Brain pericyte (primary cell): ENCODE results near the gene CDH12.
"Not testable (repeated sequence)": the region's sequence is repeated elsewhere in the genome, so short reads cannot be mapped to it uniquely, and the experiment has no call there.

Experiments
- DNase-seq: peaks from one replicate; pipeline ENCODE4 v3.0.0-alpha.2; 2012; ENCODE audit warnings: low read depth, low spot score

CDH12 gene

DNA sequence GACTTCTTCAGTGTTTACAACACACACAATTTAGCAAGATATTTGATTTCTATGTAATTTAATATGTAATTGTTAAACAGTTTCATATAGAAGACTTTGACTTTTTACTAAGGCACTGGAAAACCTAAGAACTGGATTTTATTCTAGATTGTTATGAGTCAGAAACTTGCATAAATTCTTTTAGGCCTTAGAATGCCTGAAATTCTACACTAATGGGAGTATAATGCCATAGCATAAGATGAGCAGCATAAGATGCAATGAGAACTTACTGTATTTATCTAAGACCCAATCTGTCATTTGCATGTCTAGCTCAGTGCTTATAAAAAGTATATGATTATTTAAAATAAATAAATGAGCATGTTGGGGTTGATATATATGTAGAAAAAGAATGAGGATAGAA is 285.2 kb downstream of the CDH12 start:
- no peak for DNase-seq

DNA sequence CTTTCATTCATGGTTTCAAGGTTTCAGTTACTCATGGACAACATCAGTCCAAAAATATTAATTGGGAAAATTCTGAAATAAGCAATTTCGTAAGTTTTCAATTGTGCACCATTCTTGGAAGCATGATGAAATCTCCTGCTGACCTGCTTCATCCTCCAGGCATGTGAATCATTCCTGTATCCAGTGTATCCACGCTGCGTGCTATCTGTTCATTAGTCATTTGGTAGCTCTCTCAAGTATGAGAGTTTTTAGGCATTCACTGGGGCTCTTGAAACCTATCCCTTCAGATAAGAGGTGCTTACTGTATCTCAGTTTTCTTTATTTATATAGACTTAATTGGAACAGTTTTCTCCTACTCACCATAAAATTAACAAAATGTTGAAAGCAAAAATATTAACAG is 293.0 kb downstream of the CDH12 start:
- no peak for DNase-seq

DNA sequence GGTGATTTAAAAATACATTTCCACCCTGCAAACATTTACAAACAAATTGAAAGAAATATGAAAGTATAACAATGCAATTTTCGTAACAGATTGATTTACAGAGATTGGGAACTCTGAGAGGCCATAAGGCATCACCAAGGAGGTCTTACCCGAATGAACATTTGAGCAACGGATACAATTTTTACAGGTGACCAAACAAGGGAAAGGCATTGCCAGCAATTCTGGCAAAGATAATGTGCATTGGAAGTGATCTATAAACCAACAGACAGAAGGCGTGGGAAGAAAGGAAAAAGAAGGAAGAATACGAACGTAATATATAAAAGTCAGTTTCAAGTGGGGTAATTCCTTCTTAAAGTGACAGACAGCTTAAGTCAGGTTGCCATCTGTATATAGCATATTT is 295.9 kb downstream of the CDH12 start:
- DNase-seq = no peak

DNA sequence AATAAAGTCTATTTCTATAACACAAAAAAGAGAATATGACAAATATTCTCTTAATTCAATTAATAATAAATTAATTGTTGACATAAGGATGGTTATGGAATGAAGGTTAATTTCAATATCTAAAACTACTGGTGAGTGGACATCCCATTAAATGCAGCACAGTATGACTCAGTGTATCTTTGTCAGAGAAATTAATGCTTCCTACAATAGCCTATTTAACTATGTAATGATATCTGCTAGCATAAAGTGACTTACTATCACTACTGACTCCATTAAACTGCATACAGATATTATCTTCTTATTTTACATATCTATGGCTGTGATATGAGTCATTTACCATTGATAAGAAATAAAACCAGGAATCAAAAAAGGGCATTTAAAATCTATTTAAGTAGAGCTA is 298.7 kb downstream of the CDH12 start:
- DNase-seq = no peak

DNA sequence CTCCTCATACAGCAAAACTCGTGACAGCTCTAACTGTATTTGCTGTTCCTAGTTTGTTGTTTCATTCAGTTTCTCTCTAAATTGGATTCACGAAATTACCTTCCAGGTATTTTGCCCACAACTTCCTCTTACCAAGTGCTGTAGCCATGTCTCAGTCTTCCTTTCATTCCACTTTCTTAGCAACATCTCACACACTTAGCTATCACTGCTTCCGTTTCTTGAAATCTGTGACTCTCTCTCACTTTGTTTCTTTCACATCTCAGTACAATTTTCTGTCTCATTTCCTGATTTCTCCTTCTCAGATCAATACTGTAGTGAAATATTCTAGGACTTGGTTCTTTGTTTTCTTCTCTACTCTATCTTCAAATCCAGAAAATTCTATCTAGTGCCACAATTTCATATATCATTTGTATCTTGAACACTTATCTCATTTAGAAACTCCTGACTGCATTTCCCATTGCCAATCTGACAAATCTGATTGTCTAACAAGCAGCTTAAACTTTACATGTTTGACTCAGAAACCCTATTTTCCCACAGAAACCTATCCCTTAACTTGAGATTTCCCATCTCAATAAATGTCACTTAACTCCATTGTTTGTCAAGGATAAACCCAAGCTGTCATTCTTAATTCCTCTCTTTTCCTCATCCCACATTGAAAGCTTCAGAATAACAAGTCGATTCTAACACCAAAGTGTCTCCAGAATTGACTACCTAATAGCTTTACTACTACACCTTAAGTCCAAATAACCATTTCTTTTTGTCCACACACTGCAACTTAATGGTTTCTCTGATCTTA is 303.1 kb downstream of the CDH12 start:
- no peak for DNase-seq

DNA sequence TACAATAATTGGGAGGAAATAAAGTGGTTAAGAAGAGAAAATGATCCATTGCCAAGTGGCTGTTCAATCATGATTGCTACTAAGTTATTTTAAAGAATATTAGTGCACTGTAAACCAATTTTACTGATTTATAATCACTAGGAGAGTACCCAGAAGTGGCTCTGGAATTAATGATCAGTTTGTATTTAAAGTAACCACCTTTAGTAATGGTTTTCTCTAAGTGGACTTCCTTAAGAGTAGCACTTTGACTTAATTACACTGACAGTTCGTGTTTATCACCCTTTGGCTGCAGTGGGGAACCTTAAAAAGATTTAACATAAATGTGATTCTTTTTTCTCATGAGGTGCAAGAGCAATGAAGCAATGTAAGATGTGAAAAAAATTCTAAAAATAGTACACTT is 310.8 kb downstream of the CDH12 start:
- no peak for DNase-seq

DNA sequence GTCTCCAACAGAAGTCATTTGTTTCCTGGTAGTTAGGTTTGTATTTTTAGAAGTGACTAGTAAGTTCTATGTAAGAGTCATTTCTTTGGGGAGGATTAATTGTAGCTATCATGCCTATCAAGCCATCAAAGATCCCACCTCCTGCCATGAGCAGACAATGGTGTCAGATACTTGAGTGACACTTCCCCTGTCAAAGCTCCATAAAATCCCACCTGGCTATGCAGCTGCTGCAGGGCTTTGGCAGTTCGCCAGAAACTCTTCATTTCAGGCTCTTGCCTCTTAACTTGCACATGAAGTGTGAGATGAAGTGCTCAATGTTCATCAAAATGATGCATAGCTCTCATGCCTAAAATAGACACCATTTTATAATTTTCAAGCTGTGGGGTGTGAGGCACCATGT is 312.1 kb downstream of the CDH12 start:
- DNase-seq = no peak

DNA sequence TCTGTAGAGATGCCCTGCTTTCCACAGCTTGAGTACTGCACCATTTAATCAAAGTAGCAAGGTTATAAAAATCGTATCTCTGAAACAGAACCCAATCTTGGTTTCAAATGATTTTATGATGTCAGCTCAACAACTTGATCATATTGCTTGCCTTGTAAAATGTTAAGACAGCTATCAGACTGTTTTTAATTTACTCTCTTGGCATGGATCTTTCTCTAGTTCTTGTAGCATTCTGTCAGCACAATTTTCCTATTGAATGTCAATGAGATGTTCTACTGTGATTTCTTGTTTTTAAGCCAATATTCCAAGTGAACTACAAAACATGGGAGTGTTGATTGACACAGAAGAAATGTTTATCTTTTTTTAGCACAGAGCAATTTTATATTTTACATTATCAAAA is 313.4 kb downstream of the CDH12 start:
- DNase-seq = no peak

DNA sequence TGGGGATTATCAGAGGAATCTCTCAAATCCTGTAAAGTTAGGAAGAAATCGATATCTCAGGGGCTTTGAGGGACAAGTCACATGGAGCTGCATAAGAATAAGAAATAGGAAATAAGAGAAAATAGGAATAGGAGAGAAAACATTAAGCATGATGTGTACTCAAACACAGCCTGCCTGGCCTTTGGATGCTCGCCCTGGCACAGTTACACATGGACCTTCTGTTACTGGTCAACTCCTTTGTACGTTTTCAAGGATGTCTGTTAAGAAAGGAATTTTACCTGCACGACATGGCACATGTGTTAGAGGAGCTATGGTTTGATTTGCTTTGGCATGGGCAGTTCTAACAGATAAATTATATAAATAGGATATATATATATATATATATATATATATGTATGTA is 321.2 kb downstream of the CDH12 start:
- DNase-seq = no peak

DNA sequence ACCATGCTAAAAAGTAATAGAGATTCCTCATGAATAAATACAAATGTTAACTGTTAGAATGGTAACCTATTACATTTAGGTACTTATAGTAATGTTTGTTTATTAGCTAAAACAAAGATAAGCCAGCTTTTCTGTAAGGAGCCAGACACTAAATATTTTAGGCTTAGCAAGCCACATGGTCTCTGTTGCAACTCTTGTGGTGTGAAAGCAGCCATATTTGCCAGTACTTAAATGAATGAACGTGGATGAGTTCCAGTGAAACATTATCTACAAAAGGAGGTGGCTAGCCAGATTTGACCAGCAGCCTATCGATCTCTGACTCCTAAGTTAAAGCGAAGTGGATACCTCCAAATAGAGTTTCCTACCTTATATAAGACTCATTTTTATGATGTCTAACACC is 331.6 kb downstream of the CDH12 start:
- DNase-seq = no peak

DNA sequence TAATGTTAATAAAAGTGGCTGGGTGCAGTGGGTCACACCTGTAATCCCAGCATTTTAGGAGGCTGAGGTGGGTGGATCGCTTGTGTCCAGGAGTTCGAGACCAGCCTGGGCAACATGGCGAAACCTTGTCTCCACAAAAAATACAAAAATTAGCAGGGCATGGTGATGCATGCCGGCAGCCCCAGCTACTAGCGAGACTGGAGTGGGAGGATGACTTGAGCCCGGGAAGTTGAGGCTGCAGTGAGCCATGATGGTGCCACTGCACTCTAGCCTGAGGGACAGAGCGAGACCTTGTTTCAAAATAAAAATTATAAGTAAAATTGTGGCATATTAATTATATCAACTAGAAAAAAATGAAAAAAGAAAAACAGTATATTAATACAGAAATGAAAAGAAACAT is 336.6 kb downstream of the CDH12 start:
- DNase-seq = not testable (repeated sequence)

DNA sequence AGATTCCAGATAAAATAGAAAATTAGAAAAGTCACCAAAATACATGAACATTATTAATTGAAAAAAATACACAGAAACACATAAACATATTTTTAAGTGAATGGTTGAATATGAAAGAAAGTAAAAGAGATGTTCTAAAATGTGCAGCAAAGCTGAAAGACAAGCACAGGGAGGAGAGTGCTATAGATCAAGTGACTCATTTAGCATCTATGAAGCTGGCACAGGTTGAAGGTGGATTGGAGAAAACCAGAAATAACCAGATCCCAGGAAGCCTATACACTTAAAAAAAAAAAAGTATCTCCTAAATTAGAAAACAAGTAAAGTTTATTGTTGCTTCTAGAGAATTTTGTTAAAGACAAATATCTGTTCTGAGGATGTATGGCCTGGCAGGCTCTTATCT is 338.9 kb downstream of the CDH12 start:
- DNase-seq = no peak

DNA sequence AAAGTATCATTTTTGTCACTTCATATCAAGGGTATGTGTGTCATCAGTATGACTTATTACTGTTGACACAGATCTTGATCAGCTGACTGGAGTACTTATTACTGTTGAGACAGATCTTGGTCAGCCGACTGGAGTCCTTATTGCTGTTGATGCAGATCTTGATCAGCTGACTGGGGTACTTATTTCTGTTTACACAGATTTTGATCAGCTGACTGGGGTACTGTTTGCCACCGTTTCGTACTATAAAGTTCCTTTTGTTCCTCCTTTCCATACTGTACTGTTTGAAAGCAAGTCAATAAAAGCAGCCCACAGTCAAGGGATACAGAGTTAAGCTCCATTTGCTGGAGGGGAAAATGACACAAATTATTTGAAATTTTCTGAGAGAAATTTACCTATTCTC is 347.3 kb downstream of the CDH12 start:
- DNase-seq = no peak

DNA sequence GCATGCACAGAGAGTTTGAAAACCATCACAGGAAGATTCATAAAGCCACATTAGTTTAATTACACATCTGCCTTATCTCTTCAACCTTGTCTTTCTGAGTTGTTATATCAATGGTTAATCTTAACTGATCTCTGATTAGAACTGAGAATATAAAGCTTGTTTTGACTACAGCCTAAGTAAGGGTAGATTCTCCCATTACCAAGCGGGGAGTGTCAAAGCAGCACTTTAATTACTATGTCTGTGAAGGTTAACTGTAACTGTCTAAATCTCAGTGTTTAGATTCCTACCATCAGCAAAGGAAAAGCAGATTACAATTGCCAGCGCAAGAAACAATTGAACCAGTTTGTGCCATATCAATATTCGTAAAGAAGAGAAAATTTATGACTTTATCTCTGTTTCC is 348.7 kb downstream of the CDH12 start:
- no peak for DNase-seq

DNA sequence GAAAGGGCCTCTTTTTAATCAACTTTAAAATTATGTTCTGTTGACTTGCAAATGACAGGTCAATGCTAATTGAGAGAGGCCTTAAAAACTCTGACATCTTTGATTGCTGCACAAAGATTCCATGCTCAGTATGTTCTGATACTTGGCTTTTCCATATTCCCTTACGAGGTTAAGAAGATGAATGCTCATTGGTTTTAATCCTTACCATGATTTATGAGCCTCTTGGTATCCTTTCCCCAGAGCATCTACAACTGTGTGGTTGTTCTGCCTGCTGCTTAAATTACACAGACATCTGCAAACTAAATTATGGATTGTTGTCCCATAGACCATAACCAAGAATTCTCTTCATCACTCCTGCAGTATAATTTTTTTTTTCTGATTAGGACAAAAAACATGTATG is 352.6 kb downstream of the CDH12 start:
- no peak for DNase-seq

DNA sequence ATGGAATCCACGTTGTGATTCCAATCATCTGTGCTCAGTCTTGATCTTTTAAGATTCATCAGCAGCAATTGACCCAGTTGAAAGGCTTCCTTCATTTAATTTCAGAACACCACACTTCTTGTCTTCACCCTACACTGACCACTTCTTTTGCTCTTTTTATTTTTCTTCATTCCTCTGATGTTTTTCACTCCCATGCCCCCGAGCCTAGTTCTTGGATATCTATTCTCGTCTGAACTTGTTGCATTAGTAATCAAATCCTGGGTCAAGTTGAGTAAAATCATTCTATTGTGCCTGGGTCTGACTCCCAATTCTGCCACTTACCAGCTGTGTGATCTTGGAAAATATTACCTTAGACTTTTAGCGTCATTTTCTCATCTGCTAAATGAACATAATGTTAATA is 356.5 kb downstream of the CDH12 start:
- DNase-seq = no peak

DNA sequence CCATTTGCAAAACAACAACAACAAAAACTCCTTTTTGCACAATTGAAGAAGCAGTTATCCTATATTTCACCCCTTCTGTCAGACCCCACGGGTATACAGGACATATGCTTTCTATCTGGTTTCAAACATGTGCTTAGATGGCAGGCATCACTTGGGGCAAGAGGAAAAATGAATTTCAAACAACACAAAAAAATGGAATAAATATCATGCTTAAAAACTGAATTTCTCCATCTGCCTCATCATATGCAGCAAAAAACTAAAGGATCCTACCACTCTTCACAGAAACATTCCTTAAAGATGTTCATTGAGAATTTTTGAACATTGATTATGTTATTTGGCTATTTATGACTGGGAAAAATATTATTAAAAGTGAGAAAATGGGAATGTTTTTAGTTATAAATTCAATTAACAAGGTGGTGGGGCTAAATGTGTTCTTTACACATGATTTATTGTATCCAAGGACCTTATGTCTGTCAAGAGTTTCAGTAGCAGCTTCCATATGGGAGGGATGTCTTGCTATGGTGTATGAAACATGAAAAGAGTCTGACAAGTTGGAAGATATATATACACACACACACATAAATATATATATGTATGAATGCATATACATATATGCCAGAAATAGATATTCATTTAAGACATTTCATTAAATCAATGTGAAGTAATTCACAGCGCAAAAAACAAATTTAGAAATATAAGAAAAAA is 358.0 kb downstream of the CDH12 start:
- no peak for DNase-seq

DNA sequence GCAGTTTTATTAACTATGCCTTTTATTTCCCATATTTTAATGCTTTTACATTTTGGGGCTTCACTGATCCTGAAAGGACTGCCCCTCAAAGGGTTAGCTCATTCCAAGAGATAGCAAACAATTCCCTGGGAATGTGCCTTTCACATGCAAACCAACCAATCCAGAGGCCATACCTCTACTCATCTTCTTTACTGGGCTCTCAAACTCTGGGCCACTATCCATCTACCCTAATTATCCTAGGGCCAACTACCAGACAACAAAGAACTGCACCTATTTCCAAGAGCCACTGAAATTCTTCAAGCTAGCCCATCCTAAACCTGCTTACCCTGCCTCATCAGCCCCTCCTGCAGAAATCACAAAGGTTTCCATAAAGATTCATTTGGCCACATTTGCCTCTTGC is 364.7 kb downstream of the CDH12 start:
- no peak for DNase-seq

DNA sequence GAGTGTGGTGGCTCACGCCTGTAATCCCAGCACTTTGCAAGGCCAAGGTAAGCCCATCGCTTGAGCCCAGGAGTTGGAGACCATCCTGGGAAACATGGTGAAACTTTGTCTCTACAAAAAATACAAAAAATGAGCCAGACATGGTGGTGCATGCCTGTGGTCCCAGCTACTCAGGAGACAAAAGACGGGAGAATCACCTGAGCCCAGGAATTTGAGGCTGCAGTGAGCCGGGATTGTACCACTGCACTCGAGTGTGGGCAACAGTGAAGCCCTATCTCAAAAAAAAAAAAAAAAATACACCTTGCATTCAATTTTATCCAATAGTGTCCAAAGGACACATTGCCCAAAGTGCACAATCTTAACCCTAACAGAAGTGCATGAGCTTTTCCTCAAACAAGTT is 372.8 kb downstream of the CDH12 start:
- no peak for DNase-seq

DNA sequence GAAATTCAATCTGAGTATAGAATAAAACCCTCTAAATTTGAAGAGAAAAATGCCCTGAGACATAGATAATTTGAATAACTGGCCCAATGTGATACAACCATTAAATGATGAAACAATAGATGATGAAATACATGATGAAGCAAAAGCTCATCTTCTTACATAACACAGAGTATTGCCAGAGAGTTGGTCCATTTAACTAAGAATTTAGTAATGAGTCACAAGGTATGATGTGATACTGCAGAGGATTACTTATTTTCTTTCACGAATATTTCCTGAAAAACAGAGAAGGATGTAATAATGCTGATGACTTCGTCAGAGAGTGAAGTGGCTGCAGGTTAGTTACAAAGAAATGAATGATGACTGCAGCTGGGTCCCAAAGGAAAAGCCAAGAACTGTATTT is 379.3 kb downstream of the CDH12 start:
- no peak for DNase-seq

DNA sequence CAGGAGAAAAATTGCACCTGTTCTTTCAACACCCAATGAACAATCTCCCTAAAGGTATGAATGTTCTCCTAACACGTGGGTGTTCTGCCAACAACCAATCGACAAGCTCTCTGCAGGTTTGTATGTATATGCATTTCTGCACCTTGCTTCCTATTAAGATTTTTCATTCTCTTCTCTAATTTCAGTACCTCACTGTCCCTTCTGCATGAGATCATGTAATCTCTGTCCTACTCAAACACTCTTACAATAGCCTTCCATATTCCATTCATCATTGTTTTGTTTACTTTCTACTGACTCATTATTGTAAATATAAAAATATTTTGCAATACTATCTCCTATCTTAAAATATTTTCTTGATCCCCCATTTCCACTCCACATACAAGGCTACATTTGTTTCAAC is 382.0 kb downstream of the CDH12 start:
- no peak for DNase-seq

DNA sequence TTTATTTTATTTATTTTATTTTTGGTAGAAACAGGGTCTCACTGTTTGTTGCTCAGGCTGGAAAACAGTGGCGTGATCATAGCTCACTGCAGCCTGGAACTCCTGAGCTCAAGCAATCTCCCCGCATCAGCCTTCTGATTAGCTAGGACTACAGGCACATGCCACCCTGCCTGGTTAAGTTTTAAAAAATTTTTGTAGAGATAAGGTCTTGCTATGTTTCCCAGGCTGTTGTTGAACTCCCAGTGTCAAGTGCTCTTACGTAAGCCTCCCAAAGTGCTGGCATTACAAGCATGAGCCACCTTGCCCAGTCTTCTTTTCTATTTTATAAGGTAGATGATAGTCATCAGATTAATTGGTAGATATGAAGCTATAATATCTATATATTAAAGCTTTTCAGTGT is 382.7 kb downstream of the CDH12 start:
- DNase-seq = no peak

DNA sequence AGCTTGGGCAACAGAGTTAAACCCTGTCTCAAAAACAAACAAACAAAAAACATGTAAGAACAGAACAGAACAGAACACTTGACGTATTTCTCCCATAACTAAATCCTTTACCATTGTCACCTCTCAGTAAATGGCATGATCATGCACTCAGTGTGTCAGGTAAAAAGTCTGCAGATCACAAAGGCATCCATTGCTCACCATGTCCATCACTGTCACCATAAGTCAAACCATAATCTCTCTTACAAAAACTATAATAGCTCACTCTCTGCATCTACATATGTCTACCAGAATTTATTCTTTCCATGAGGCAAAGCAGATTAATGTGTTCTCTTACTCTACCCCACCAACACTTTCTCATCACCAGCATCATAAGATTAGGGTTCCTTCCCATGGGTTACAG is 387.5 kb downstream of the CDH12 start:
- no peak for DNase-seq

DNA sequence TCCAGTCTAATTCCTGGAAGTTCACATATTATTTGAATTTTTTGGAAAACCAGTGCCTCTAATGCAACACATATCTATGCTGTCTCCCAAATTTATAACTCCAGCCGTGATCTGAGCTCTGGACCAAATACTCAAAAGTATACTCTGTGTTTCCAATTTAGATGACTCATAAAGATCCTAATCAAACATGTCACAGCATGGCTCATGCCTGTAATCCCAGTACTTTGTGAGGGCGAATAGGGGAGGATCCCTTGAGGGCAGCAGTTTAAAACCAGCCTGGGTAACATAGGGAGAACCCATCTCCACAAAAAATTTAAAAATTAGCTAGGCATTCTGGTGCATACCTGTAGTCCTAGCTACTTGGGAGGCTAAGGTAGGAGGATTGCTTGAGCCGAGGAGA is 388.0 kb downstream of the CDH12 start:
- no peak for DNase-seq
